Measurements from ENCODE around the gene GKN2. TPM values are rescaled to one million over a fixed set of nuclear protein-coding genes. Genes with fewer than 3 reads are reported as not detected.

The GKN2 gene
- total RNA-seq, 1 experiment from 2014 or later, result not detected

- ChIA-PET POLR2A (no interaction called here), RAD21 (ENCODE audit: low non-redundant PET in 1 of 2, low total read pairs in 2 of 2, uncharacterized antibody in 2 of 2, unreplicated experiment in 2 of 2) (no interaction called here), CTCF (interaction anchor here (1.9 kb wide), 1 partner anchor 13 kb away, joined by 5 read pairs; no protein-coding TSS in a partner anchor)
- Histone ChIP-seq H3K4me3 (replicated peaks in 1 of 2; ENCODE audit: low read depth in 1 of 2, low read length in 2 of 2) (no peak overlapping the region), H3K9me2 (ENCODE audit: insufficient read depth) (no peaks in the 10 kb centered on the region), H3K9me3 (ENCODE audit: control insufficient read depth in 1 of 2, insufficient read depth in 1 of 2, low read depth in 1 of 2, low read length in 2 of 2) (peaks cover 0 to 4% of the 10 kb centered on the region in 2 experiments; a peak in 1 of 4 replicates), H3K27me3 (ENCODE audit: insufficient read depth, low read length) (no peaks in the 10 kb centered on the region), H3K36me3 (ENCODE audit: control insufficient read depth in 1 of 2, insufficient read depth in 2 of 2, low read length in 2 of 2) (no peaks in the 10 kb centered on the region), H4K20me1 (ENCODE audit: insufficient read depth) (no peaks in the 10 kb centered on the region), H2AFZ (ENCODE audit: low read depth, low read length, poor library complexity, severe bottlenecking) (no peak overlapping the region), H3K27ac (ENCODE audit: low read depth, low read length) (no peak overlapping the region), H3K4me2 (ENCODE audit: low read length) (no peak overlapping the region), H3K4me1 (ENCODE audit: control insufficient read depth in 1 of 2, insufficient read depth in 2 of 2, low read length in 2 of 2) (no peaks in the 10 kb centered on the region), H3K9ac (ENCODE audit: low read length) (no peak overlapping the region), H3K79me2 (ENCODE audit: insufficient read depth, low read length) (no peaks in the 10 kb centered on the region)
- ATAC-seq, result no peak
- no TSS peak for BruUV-seq (replicated peaks)
- intact Hi-C loops (cut with micrococcal nuclease), result no loop called here
- TF ChIP-seq SP1 (IDR thresholded peaks at IDR 0.05; ENCODE audit: low read depth) (no peak), SIN3A (IDR thresholded peaks at IDR 0.05; ENCODE audit: low read depth) (no peak), ZFX (IDR thresholded peaks at IDR 0.05) (no peak), POLR2AphosphoS5 (IDR thresholded peaks at IDR 0.05; ENCODE audit: low read depth, low read length) (no peak), ATF3 (IDR thresholded peaks at IDR 0.05) (no peak), CBX3 (IDR thresholded peaks at IDR 0.05; ENCODE audit: low read depth) (no peak), EZH2phosphoT487 (IDR thresholded peaks at IDR 0.05; ENCODE audit: borderline replicate concordance) (no peak), ZNF274 (IDR thresholded peaks at IDR 0.05; ENCODE audit: low read depth, low read length) (no peak), ELF1 (IDR thresholded peaks at IDR 0.05; ENCODE audit: borderline replicate concordance, low read depth) (no peak), REST (IDR thresholded peaks at IDR 0.05; ENCODE audit: low read depth) (no peak), EZH2 (IDR thresholded peaks at IDR 0.05) (no peak), TCF7L2 (IDR thresholded peaks at IDR 0.05; ENCODE audit: borderline replicate concordance, extremely low read depth, insufficient read depth, insufficient read length) (no peak), RAD21 (IDR thresholded peaks at IDR 0.05; ENCODE audit: low read depth) (no peak), POLR2A (IDR thresholded peaks at IDR 0.05; ENCODE audit: borderline replicate concordance, extremely low read depth, insufficient read depth, insufficient read length) (no peak)
- no peak for DNase-seq (ENCODE audit: low read depth, low spot score)
Measured at GRCh38 chr2:69001879-69002278, 49.2 kb upstream of the GKN2 start.
